Gastrocnemius medialis (tissue), 4 donors: ENCODE data around the gene SLX4IP. TPM values are rescaled to one million over a fixed set of nuclear protein-coding genes. Genes with fewer than 3 reads are reported as not detected.

Source experiments
- ATAC-seq, 2 donors: fragments of 150-250 bp; one replicate each; pipeline ENCODE4 v1.9.1; 2016
- DNase-seq, 2 donors: peaks; one replicate each; pipeline ENCODE4 v3.0.0-alpha.2; 2019
- H3K27ac ChIP-seq, 4 donors: fragments of 200-600 bp; sonication (generic); 1 replicate in 1 of 4; 2 replicates in 3 of 4; pipeline ENCODE4 v1.5.1; 2016 to 2018; ENCODE audit warnings: mild to moderate bottlenecking in 2 of 4, moderate library complexity in 1 of 4
- H3K27me3 ChIP-seq, 3 donors: fragments of 200-600 bp; sonication (generic) in 2 of 3; 1 replicate in 1 of 3; 2 replicates in 2 of 3; pipeline versions ENCODE4 v1.5.1 to v1.6.0; 2016 to 2019; ENCODE audit warnings: mild to moderate bottlenecking in 1 of 3, moderate library complexity in 1 of 3
- H3K36me3 ChIP-seq, 2 donors: fragments of 200-600 bp; sonication (generic) in 1 of 2; one replicate each; pipeline ENCODE4 v1.5.1; 2017 to 2018
- H3K4me1 ChIP-seq, 2 donors: fragments of 200-600 bp; sonication (generic) in 1 of 2; one replicate each; pipeline ENCODE4 v1.5.1; 2016 to 2017; ENCODE audit warnings: mild to moderate bottlenecking in 2 of 2
- H3K4me3 ChIP-seq, 4 donors: fragments of 200-600 bp; sonication (generic) in 3 of 4; 1 replicate in 1 of 4; 2 replicates in 3 of 4; pipeline ENCODE4 v1.5.1; 2016 to 2019; ENCODE audit warnings: mild to moderate bottlenecking in 2 of 4
- H3K9me3 ChIP-seq, 3 donors: fragments of 200-600 bp; sonication (generic) in 2 of 3; 1 replicate in 1 of 3; 2 replicates in 2 of 3; pipeline ENCODE4 v1.5.1; 2016 to 2019
- POLR2A ChIP-seq, 2 donors: fragments of 450-650 bp; IDR thresholded peaks; one replicate each; pipeline ENCODE4 v1.6.1; 2017; ENCODE audit warnings: antibody characterized with exemption in 2 of 2, mild to moderate bottlenecking in 2 of 2, moderate library complexity in 2 of 2
- in situ Hi-C, 4 donors: fragments of 200-750 bp; cut with MboI; loops; one replicate each; pipeline versions ENCODE4 v1.15.0 to v1.8.0; 2017; ENCODE audit warnings: low sequenced_read_pairs in 4 of 4
- intact Hi-C: fragments of 100-400 bp; cut with DNase I; formaldehyde crosslinking; loops from one replicate; pipeline ENCODE4 v1.15.1; 2023; ENCODE audit warnings: low total_unique reads
- total RNA-seq, 4 donors: library from RNA; depleted of rRNA; stranded (reverse); fragments of >200 nt; gene quantifications; one replicate each; pipeline versions ENCODE4 v1.1.0 to v1.2.3, GENCODE V29; 2016
- TF ChIP-seq, protein P1 (sequence below), 5 experiments: fragments of 450-650 bp in 3 of 5; fragments of 200-600 bp in 2 of 5; sonication (generic) in 2 of 5; IDR thresholded peaks in 4 of 5; conservative IDR thresholded peaks in 1 of 5; 1 replicate in 4 of 5; 2 replicates in 1 of 5; pipeline ENCODE4 v1.5.1; 2016 to 2019; ENCODE audit warnings: antibody characterized with exemption in 5 of 5, mild to moderate bottlenecking in 3 of 5, moderate library complexity in 3 of 5

SLX4IP gene
- total RNA-seq, 4 donors from 2014 or later = 0.22 to 1.3 (median 0.71) TPM

DNA sequence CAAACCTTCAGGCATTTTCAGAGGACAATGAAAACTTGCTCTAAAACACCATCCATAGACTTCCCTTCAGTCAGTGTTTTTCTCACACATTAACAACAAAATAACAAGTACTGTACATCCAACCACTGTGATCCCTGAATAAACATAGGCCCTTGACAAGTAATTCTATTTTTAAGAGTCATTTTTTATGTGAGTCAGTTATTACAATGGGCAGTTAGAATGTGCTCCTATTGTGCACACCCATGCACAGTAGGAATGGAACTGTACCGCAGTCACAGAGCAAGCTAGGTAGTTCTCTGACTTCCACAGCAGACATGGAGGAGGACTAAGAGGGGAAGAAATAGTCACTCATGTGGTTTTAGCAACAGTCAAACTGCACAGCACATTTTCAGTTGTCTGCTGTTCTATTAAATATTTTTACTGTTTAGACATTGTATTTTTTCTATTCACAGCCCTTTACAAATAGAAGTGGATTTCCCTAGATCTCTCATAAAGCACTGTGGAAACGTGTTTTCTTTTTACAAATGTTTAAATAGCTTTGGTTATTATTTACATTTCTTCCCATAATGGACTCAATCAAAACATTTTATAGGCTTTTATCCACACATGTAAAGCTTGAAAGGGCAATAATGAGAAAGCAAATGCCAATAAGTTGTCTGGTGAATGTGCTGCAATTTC is 138.3 kb downstream of the SLX4IP start:
- Histone ChIP-seq H3K4me3 (no peak overlapping the region), H3K4me1 (no peaks in the 10 kb centered on the region), H3K27ac (no peak overlapping the region), H3K9me3 (no peaks in the 10 kb centered on the region), H3K27me3 (no peaks in the 10 kb centered on the region), H3K36me3 (no peaks in the 10 kb centered on the region)
- ATAC-seq = no peak
- DNase-seq = no peak
- no peak for TF ChIP-seq POLR2A (IDR thresholded peaks at IDR 0.05)
- TF ChIP-seq, protein P1, sequence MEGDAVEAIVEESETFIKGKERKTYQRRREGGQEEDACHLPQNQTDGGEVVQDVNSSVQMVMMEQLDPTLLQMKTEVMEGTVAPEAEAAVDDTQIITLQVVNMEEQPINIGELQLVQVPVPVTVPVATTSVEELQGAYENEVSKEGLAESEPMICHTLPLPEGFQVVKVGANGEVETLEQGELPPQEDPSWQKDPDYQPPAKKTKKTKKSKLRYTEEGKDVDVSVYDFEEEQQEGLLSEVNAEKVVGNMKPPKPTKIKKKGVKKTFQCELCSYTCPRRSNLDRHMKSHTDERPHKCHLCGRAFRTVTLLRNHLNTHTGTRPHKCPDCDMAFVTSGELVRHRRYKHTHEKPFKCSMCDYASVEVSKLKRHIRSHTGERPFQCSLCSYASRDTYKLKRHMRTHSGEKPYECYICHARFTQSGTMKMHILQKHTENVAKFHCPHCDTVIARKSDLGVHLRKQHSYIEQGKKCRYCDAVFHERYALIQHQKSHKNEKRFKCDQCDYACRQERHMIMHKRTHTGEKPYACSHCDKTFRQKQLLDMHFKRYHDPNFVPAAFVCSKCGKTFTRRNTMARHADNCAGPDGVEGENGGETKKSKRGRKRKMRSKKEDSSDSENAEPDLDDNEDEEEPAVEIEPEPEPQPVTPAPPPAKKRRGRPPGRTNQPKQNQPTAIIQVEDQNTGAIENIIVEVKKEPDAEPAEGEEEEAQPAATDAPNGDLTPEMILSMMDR (IDR thresholded peaks at IDR 0.05 in 4 of 5, conservative IDR thresholded peaks at IDR 0.05 in 1 of 5) = no peak
- in situ Hi-C loops = loop anchor here in 1 of 4 donors (25.0 kb wide), 1 partner anchor 964 kb away; no protein-coding TSS in a partner anchor
- intact Hi-C loops = no loop called here

DNA sequence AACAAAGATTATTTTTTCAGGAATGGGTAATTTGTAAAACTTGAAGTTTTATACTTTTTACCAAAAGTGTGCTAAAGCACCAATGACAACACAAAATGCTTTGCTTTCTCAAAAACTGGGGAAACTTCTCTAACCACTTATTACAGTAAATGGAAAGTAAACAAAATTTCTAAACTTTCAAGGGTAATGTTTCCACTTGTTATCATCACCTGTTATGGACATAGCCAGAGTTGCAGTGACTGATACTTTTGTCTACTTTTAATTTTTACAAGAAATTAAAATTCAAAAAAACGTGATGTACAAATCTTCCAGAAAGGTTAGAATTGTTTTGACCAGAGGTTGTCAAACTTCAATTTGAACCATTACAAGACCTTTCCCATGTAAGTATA is 138.8 kb downstream of the SLX4IP start:
- H3K36me3 ChIP-seq = no peaks in the 10 kb centered on the region
- no peaks in the 10 kb centered on the region for H3K27me3 ChIP-seq
- intact Hi-C loops (no loop called here), in situ Hi-C loops (loop anchor here in 1 of 4 donors (25.0 kb wide), 1 partner anchor 963 kb away; no protein-coding TSS in a partner anchor)
- TF ChIP-seq, protein P1 (IDR thresholded peaks at IDR 0.05 in 4 of 5, conservative IDR thresholded peaks at IDR 0.05 in 1 of 5) = no peak
- TF ChIP-seq POLR2A (IDR thresholded peaks at IDR 0.05) = no peak
- H3K4me1 ChIP-seq = no peaks in the 10 kb centered on the region
- no peak overlapping the region for H3K27ac ChIP-seq
- ATAC-seq (no peak), DNase-seq (no peak)
- H3K4me3 ChIP-seq = no peak overlapping the region
- no peaks in the 10 kb centered on the region for H3K9me3 ChIP-seq

DNA sequence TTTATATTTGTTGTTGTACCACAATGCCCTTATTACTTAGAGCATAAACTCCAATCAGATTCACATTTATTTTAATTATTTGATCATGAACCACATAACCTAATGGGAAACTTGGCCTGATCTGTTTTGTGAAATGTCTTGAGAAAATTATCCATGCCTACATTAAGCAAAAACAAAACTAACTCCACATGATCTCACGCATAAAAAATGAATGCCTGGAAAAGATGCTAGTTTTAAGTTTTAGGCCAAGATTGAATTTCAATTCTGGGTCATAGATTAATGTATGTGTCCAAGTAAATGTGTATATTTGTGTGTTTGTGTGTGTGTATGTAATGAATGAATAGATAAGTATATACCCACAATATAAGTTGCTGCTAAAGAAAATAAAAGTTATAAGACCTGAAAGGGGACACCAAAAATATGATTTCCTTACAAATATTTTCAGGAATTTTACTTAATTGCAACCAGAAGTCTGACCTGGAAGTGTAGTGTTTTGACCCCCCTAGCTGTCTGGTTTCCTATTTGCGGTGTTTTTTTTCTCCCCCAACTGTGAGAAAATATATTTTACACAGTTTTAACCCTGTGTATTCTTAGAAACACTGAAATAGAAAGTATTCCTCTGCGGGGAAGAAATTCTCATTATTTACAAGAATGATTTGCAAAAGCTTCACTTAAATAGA is 141.4 kb downstream of the SLX4IP start:
- DNase-seq (no peak), ATAC-seq (no peak)
- no peaks in the 10 kb centered on the region for H3K27me3 ChIP-seq
- intact Hi-C loops = no loop called here
- in situ Hi-C loops = no loop called here
- H3K4me3 ChIP-seq = no peak overlapping the region
- no peaks in the 10 kb centered on the region for H3K9me3 ChIP-seq
- no peak overlapping the region for H3K27ac ChIP-seq
- no peaks in the 10 kb centered on the region for H3K36me3 ChIP-seq
- H3K4me1 ChIP-seq = no peaks in the 10 kb centered on the region
- TF ChIP-seq, protein P1 (IDR thresholded peaks at IDR 0.05 in 4 of 5, conservative IDR thresholded peaks at IDR 0.05 in 1 of 5) = no peak
- TF ChIP-seq POLR2A (IDR thresholded peaks at IDR 0.05) = no peak

GRCh38 chr20:10577648-10578047 is 142.5 kb downstream of the SLX4IP start:
- H3K27ac ChIP-seq = no peak overlapping the region
- intact Hi-C loops = no loop called here
- no peaks in the 10 kb centered on the region for H3K36me3 ChIP-seq
- TF ChIP-seq, protein P1 (IDR thresholded peaks at IDR 0.05 in 4 of 5, conservative IDR thresholded peaks at IDR 0.05 in 1 of 5) = no peak
- TF ChIP-seq POLR2A (IDR thresholded peaks at IDR 0.05) = no peak
- in situ Hi-C loops = no loop called here
- no peak for DNase-seq
- no peaks in the 10 kb centered on the region for H3K27me3 ChIP-seq
- ATAC-seq = no peak
- no peak overlapping the region for H3K4me3 ChIP-seq
- H3K4me1 ChIP-seq = no peaks in the 10 kb centered on the region
- H3K9me3 ChIP-seq = no peaks in the 10 kb centered on the region
